Neural cell (in vitro differentiated cells): Measurements from ENCODE around the gene TELO2. TPM values are rescaled to one million over a fixed set of nuclear protein-coding genes. Genes with fewer than 3 reads are reported as not detected.

Experiments used
- H2AFZ ChIP-seq: fragments of 200-600, 300-800 bp; sonication (generic), shearing (Covaris generic); 2 replicates; pipeline ENCODE4 v1.6.0; 2014; ENCODE audit warnings: low read depth, mild to moderate bottlenecking, antibody characterized with exemption, low read length, moderate library complexity
- H3F3A ChIP-seq: fragments of 200-600 bp; shearing (Covaris generic); 2 replicates; pipeline ENCODE4 v1.6.1; 2016; ENCODE audit warnings: mild to moderate bottlenecking, moderate library complexity, mixed read lengths, antibody characterized with exemption, low read length; ENCODE audit not compliant: insufficient read depth, poor library complexity, severe bottlenecking
- H3K27ac ChIP-seq: fragments of 200-600, 300-800 bp; sonication (generic), shearing (Covaris generic); 2 replicates; pipeline ENCODE4 v1.5.1; 2014; ENCODE audit warnings: mild to moderate bottlenecking, low read length, moderate library complexity
- H3K27me3 ChIP-seq: fragments of 300-800, 200-600 bp; sonication (generic), shearing (Covaris generic); 2 replicates; pipeline ENCODE4 v1.6.0; 2014; ENCODE audit warnings: mild to moderate bottlenecking, low read depth, low read length, moderate library complexity; ENCODE audit not compliant: insufficient read depth
- H3K36me3 ChIP-seq: fragments of 300-800, 200-600 bp; sonication (generic), shearing (Covaris generic); 2 replicates; pipeline ENCODE4 v1.5.1; 2014; ENCODE audit warnings: mild to moderate bottlenecking, antibody characterized with exemption, low read length, moderate library complexity; ENCODE audit not compliant: insufficient read depth
- H3K4me2 ChIP-seq: fragments of 300-800, 200-600 bp; sonication (generic), shearing (Covaris generic); 2 replicates; pipeline ENCODE4 v1.6.0; 2014; ENCODE audit warnings: mild to moderate bottlenecking, low read length
- H3K4me3 ChIP-seq: fragments of 300-800, 200-600 bp; sonication (generic), shearing (Covaris generic); 2 replicates; pipeline ENCODE4 v1.5.1; 2014; ENCODE audit warnings: mild to moderate bottlenecking, low read length, moderate library complexity
- H3K79me2 ChIP-seq: fragments of 200-600 bp; shearing (Covaris generic); replicated peaks from 2 replicates; pipeline ENCODE4 v1.6.0; 2014; ENCODE audit warnings: mild to moderate bottlenecking, low read length, moderate library complexity; ENCODE audit not compliant: insufficient read depth
- H3K9ac ChIP-seq: fragments of 300-800, 200-600 bp; sonication (generic), shearing (Covaris generic); 2 replicates; pipeline ENCODE4 v1.6.1; 2016; ENCODE audit warnings: mild to moderate bottlenecking, low read length, mixed read lengths
- H3K9me2 ChIP-seq: fragments of 200-600 bp; shearing (Covaris generic); 2 replicates; pipeline ENCODE4 v1.6.1; 2016; ENCODE audit warnings: mild to moderate bottlenecking, low read length, mixed read lengths; ENCODE audit not compliant: insufficient read depth
- H3K9me3 ChIP-seq: fragments of 200-600, 300-800 bp; sonication (generic), shearing (Covaris generic); 2 replicates; pipeline ENCODE4 v1.6.1; 2016; ENCODE audit warnings: mild to moderate bottlenecking, mixed run types, low read length, moderate library complexity, mixed read lengths
- H4K20me1 ChIP-seq: fragments of 200-600 bp; shearing (Covaris generic); 2 replicates; pipeline ENCODE4 v1.6.1; 2016; ENCODE audit warnings: mild to moderate bottlenecking, mixed run types; ENCODE audit not compliant: insufficient read depth
- EP300 ChIP-seq: fragments of 450-650 bp; conservative IDR thresholded peaks from 2 replicates; pipeline ENCODE4 v1.6.1; 2014; ENCODE audit warnings: antibody characterized with exemption, mild to moderate bottlenecking, moderate library complexity; ENCODE audit not compliant: poor library complexity, severe bottlenecking
- EZH2 ChIP-seq: fragments of 200-600, 300-800 bp; shearing (Covaris generic), sonication (generic); IDR thresholded peaks from 2 replicates; pipeline ENCODE4 v1.6.1; 2014; ENCODE audit warnings: antibody characterized with exemption, low read length, borderline replicate concordance, mild to moderate bottlenecking; ENCODE audit not compliant: insufficient read depth, poor library complexity, severe bottlenecking
- MXI1 ChIP-seq: fragments of 450-650 bp; conservative IDR thresholded peaks from 2 replicates; pipeline ENCODE4 v1.6.1; 2014; ENCODE audit warnings: antibody characterized with exemption, mild to moderate bottlenecking; ENCODE audit not compliant: poor library complexity, severe bottlenecking
- POLR2AphosphoS5 ChIP-seq: IDR thresholded peaks from 2 replicates; pipeline ENCODE4 v1.6.1; 2012
- RAD21 ChIP-seq: fragments of 450-650 bp; conservative IDR thresholded peaks from 2 replicates; pipeline ENCODE4 v1.6.1; 2014; ENCODE audit warnings: antibody characterized with exemption, mild to moderate bottlenecking, moderate library complexity
- SMC3 ChIP-seq: fragments of 450-650 bp; conservative IDR thresholded peaks from 2 replicates; pipeline ENCODE4 v1.6.1; 2014; ENCODE audit warnings: antibody characterized with exemption, mild to moderate bottlenecking, moderate library complexity; ENCODE audit not compliant: poor library complexity
- TAF1 ChIP-seq: IDR thresholded peaks from 2 replicates; pipeline ENCODE4 v1.6.1; 2012; ENCODE audit warnings: low read depth
- polyA plus RNA-seq: library from polyadenylated mRNA; depleted of rRNA; stranded (reverse); fragments of >200 nt; gene quantifications from 2 replicates; pipeline ENCODE4 v1.2.3, GENCODE V29; 2014
- TF ChIP-seq, protein P1 (sequence below): fragments of 450-650 bp; IDR thresholded peaks from 2 replicates; pipeline ENCODE4 v1.5.1; 2014; ENCODE audit warnings: antibody characterized with exemption, mild to moderate bottlenecking, moderate library complexity; ENCODE audit not compliant: poor library complexity, severe bottlenecking
- TF ChIP-seq, protein P2 (sequence below): IDR thresholded peaks from 2 replicates; pipeline ENCODE4 v1.6.1; 2012; ENCODE audit warnings: borderline replicate concordance

The TELO2 gene
- polyA plus RNA-seq, 1 donor from 2014 or later, result 50.4 TPM

DNA sequence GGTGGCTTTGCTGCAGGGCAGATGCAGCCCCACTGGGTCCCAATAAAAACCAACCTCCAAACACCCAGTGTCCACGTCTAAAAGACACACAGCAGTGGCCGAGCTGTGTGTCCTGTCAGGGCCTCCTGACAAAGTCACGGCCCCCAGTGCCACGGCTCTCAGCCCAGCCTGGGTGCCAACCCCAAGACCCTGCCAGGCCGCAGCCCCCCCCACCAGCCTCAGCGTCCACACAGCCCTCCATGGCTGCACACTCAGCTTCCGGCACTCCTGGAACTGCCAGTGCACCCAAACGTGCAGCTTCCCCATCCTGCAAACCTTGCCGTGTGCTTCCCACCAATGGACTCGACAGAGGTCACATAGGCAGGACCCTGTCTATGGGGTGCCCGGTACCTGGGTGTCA lies 45.2 kb upstream of the TELO2 start:
- no peaks in the 10 kb centered on the region for H3K9me3 ChIP-seq
- no peak overlapping the region for H2AFZ ChIP-seq
- no peak overlapping the region for H3K27ac ChIP-seq
- no peaks in the 10 kb centered on the region for H3K27me3 ChIP-seq
- H3K36me3 ChIP-seq, result no peaks in the 10 kb centered on the region
- H3K9ac ChIP-seq, result no peak overlapping the region
- no peaks in the 10 kb centered on the region for H3K9me2 ChIP-seq
- TF ChIP-seq, protein P1, sequence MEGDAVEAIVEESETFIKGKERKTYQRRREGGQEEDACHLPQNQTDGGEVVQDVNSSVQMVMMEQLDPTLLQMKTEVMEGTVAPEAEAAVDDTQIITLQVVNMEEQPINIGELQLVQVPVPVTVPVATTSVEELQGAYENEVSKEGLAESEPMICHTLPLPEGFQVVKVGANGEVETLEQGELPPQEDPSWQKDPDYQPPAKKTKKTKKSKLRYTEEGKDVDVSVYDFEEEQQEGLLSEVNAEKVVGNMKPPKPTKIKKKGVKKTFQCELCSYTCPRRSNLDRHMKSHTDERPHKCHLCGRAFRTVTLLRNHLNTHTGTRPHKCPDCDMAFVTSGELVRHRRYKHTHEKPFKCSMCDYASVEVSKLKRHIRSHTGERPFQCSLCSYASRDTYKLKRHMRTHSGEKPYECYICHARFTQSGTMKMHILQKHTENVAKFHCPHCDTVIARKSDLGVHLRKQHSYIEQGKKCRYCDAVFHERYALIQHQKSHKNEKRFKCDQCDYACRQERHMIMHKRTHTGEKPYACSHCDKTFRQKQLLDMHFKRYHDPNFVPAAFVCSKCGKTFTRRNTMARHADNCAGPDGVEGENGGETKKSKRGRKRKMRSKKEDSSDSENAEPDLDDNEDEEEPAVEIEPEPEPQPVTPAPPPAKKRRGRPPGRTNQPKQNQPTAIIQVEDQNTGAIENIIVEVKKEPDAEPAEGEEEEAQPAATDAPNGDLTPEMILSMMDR, result no peak
- TF ChIP-seq SMC3, result no peak
- TF ChIP-seq POLR2AphosphoS5, result no peak
- no peak for TF ChIP-seq TAF1
- no peak for TF ChIP-seq EP300
- TF ChIP-seq, protein P2, sequence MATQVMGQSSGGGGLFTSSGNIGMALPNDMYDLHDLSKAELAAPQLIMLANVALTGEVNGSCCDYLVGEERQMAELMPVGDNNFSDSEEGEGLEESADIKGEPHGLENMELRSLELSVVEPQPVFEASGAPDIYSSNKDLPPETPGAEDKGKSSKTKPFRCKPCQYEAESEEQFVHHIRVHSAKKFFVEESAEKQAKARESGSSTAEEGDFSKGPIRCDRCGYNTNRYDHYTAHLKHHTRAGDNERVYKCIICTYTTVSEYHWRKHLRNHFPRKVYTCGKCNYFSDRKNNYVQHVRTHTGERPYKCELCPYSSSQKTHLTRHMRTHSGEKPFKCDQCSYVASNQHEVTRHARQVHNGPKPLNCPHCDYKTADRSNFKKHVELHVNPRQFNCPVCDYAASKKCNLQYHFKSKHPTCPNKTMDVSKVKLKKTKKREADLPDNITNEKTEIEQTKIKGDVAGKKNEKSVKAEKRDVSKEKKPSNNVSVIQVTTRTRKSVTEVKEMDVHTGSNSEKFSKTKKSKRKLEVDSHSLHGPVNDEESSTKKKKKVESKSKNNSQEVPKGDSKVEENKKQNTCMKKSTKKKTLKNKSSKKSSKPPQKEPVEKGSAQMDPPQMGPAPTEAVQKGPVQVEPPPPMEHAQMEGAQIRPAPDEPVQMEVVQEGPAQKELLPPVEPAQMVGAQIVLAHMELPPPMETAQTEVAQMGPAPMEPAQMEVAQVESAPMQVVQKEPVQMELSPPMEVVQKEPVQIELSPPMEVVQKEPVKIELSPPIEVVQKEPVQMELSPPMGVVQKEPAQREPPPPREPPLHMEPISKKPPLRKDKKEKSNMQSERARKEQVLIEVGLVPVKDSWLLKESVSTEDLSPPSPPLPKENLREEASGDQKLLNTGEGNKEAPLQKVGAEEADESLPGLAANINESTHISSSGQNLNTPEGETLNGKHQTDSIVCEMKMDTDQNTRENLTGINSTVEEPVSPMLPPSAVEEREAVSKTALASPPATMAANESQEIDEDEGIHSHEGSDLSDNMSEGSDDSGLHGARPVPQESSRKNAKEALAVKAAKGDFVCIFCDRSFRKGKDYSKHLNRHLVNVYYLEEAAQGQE, result no peak
- TF ChIP-seq RAD21, result no peak
- TF ChIP-seq EZH2, result no peak
- no peak for TF ChIP-seq MXI1
- no peaks in the 10 kb centered on the region for H4K20me1 ChIP-seq
- H3F3A ChIP-seq, result no peaks in the 10 kb centered on the region
- H3K4me2 ChIP-seq, result no peak overlapping the region
- no peak overlapping the region for H3K4me3 ChIP-seq
- no peaks in the 10 kb centered on the region for H3K79me2 ChIP-seq

DNA sequence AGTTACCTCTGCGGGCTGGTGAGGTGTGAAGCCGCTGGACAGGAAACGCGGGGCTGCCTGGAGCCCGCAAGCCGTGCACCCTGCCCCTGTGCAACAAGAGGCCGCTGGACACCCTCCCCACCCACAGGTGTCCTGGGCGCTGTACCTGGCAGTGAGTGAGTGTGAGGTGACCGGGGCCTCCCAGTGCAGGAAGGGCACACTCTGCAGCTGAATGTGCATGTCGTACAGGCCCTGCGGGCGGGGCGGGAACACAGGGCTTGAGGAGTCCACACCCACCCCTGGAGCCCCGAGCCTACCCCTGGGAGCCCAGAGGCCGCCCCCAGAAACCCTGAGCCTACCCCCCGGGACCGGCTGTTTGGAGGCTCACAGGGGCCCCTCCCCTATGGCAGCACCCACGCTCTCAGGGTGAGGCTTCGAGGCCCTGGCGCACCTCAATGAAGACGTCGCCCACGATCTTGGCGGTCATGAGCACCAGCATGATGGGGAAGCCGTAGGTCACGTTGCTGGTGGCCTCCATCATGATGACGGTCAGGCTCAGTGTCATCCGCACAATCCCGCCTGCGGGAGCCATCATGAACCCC lies 44.5 kb upstream of the TELO2 start:
- H3K4me3 ChIP-seq, result no peak overlapping the region
- no peak overlapping the region for H3K27ac ChIP-seq
- H3K36me3 ChIP-seq, result no peaks in the 10 kb centered on the region
- H3K9me2 ChIP-seq, result no peaks in the 10 kb centered on the region
- H3K9me3 ChIP-seq, result no peaks in the 10 kb centered on the region
- no peaks in the 10 kb centered on the region for H3K79me2 ChIP-seq
- no peaks in the 10 kb centered on the region for H3F3A ChIP-seq
- no peaks in the 10 kb centered on the region for H3K27me3 ChIP-seq
- H3K4me2 ChIP-seq, result no peak overlapping the region
- TF ChIP-seq, protein P1, result no peak
- TF ChIP-seq SMC3 (no peak), RAD21 (no peak), MXI1 (no peak), TAF1 (no peak), EP300 (no peak), EZH2 (no peak)
- no peaks in the 10 kb centered on the region for H4K20me1 ChIP-seq
- H3K9ac ChIP-seq, result no peak overlapping the region
- no peak overlapping the region for H2AFZ ChIP-seq
